GM21619 (cell line): ENCODE measurements around the gene DENND1C.

Experiments
- ATAC-seq: cut with Tn5 transposase; IDR thresholded peaks from one replicate; pipeline ENCODE4 v1.9.1; 2021; ENCODE audit not compliant: unreplicated experiment

DENND1C gene

DNA sequence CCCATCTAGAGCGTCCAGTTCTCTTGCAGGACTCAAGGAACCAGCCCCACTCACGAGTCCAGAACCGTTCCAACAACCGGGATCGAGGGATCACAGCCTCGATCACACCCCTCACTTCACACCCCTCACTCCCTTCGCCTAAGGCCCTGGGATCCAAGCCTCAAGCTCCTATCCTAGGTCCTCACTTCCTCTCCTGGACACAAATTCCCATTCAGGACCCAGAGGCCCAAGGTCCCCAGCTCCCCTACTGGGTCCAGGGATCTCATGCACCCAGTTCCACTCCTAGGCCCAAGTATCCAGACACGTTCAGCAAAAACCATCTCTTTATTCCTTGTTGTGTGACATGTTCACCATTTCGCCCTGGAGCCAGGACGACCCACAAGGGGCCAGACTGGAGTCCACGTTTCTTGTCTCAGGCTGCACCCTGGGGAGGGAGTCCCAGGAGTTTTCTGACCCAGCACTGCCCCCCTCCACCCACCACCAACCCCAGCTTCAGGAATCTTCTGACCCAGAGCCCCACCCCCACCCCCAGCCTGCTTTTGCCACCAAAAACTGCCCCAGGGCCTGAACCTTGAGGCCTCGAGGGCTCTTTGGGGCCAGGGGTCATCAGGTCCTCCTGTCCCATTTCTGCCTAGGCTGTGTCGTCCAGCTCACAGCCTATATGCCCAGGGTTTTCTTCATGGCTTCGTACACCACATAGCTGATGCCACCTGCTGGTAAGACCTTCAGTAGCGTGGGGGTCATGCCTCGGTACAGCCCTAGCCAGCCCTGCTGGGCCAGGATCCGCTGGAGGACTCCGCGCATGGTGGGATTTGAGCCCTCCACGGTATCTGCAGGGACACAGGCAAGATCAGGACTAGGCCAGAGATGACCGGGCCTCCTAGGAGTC lies 55.6 kb downstream of the DENND1C start:
- ATAC-seq = no peak

DNA sequence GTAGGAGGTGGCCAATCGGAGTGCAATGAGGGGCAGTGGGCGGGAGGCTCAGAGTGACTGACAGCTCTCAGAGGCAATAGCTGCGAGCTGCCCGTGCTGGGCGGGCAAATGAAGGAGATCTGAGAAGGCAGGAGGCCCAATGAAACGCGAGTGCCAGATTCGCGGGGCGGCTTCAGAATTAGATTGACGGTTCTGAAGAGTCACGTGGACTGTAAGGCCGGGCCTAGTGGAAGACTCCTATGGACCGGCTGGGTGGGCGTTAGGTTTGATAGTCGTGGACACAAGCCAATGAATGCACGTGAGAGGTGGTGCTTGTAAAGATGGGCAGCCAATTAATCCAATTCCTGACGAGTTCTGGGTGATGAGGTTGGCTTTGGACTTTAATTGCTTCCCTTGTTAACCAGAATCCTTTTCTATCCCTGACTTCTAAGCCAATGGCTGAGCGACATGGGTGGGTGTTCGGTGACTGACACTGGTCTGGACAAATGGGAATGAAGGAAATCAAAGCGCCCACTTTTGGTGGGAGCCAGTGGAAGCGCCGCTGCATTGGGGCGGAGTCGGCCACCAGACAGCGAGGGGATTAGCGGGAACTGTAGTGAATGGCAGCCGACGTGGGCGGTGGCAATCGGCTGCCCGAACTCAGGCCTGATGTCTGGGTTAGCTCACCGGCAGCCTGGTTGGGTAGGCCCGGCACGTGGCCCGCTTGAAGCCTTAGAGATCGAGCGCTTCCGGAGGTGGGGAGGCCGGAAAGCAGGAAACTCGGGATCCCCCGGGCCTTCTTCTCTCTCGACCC lies 56.5 kb downstream of the DENND1C start:
- ATAC-seq = peak; percentile 82

DNA sequence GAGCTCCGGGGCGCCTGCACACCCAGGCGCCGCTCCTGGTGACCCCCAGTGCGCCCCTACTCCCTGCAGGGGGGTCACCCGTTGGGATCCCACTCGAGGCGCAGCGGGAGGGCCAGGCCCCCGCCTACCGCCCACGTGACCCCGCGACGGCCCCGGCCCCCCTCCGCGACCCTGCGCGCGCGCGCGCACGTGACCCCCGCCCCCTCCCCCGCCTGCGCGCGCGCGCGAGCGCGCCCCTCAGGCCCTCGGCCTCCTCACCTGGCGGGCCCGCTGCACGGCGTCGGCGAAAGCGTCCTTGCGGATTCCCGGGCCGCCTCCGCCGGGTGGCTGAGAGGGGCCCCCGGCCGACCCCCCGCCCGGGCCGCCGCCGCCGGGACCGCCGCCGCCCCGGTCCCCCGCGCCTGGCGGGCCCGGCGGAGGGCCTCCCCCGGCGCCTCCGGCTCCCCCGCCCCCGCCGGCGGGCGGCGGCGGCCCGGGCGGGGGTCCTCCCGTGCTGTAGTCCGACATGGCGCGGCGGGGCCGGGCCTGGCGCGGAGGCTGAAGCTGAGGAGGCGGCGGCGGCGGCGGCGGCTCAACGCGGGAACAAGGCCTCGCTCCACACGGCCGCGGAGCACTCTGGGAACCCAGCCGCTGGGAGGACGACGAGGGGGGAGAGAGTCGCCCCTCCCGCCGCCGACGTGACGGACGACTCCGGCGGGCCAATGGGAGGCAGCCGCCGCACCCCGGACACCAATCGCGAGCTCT lies 57.2 kb downstream of the DENND1C start, which contains the start of gene KHSRP:
Gene KHSRP (minus strand): TSS at position 617 of the 744 bp plus-strand sequence. CDS start 110 bp downstream, at position 507.
- no peak for ATAC-seq

DNA sequence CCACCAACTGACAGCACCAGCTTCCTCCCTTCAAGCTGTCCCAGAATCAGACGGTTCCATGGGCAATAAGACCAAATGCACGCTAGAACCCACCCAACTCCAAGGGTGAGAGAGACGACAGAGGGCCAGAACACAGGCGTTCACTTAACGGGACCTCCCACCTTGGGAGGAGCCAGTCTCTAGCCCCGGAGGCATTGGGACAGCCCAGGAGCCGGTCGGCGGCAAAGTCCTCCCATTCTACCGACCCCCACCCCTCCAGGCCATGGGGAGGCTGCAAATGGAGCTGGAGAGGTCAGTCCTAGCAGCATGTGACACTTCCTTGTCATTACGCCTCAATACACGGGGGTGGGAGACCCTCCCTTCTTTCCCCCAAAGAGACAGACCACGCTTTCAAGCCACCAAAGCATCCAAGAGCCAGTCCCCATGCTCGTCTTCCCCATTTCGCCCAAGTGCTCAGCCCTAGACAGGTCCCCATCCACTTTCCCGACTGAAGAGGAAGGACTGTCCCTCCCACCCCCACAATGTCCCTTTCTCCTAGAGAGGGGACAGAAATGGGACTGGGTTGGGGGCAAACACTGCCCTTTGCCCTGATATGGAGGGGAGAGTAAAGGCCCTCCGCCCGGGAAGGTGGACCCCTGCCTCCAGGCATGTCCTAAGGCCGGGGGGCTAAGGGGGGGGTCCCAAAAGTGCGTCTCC lies 57.9 kb downstream of the DENND1C start:
- ATAC-seq = no peak

DNA sequence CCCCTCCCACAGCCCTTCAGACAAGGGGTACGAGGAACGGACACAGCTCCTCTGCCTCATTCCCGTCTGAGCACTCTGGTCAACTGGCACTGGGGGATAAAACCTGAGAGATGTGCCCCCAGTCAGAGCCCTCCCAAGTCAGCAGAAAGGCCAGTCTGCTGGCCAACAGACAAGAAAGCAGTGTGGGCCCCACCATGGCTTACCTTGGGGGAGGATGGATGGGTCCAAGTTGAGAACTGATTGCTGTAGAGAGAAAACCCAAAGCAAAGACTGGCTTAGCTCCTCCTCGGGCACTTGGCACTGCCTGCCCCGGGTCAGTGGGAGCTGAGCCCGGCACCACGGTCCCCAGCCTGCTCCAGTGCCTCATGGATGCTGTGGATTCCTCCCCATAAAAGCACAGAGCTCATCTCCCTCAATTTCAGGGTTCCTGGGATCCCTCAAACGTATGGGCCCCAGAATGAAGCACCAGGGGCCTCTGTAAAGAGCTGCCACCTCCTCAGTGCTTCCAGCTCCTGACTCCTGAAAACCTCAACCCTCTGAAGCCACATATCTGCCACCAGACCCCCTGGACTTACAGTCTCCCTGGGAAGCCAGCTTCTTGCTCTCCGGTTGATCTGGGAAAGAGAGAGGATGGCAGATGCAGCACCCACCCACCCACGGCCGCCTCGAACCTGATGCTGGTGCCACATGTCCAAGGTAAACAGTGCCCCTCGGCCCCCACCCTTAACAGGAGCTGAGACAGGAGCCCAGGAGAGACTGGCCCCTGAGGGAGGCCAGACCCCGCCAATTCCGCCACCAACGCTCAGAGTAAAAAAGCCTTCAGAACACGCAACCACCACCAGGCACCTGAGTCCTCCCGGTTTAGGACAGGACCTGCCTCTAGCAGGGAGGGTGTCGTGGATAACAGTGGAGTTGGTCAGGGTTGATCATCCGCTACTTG lies 60.2 kb downstream of the DENND1C start:
- ATAC-seq = no peak

DNA sequence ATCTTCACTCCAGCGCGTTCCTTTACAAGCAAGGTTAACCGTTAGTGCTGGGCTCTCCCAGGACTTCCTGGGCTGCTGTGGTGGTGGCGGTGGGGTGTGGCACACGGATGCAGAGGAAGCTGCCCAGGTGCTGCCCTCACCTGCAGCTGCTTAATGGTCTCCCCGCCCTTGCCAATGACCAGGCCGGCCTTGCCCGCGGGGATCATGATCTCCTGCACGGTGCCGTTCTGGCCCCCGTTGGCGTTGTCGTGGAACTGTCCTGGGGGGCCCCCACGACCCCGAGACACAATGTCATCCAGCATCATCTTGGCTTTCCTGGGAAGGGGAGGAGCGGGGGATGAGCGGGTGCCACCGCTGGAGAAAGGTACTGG lies 63.0 kb downstream of the DENND1C start:
- no peak for ATAC-seq

DNA sequence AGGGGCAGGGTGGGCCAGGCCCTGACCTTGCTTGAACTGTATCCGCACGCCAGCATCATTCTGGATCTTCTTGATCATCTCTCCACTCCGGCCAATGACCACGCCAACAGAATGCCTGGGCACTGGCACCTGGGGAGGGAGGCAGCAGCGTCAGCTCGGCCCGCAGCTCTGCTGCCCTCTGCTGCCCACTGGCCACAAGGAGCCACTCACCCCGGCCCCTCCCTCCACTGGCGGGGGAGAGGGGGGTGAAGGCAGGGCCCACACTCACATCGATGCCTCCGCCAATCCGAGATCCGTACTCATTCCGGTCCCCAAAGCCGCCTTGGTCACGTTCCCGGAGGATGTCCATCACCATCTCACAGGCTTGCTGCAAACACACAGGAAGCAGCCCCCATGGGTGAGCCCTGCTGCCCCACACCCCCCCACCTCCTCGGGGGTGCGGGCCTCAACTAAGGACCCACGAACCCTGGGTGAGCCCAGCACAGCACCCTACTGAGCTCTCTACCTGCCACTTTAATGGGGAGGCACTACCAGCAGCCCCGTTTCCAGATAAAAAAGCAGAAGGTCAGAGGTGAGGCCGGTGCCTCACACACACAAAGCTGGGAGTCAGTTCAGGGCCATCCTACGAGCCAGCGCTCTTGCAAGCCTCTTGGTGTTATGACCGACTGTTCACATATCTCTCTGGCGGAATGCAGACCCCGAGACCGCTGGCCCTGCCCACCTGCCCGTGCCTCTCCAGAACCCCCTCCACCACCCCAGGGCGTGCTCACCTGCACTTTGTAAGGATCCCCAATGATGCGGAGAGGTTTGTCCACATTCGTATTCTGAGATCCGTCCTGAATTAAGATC lies 63.6 kb downstream of the DENND1C start:
- no peak for ATAC-seq
